NCI-H1694 treated with DMSO at 0.1 percent for 48 hours (cell line): ENCODE measurements around the gene GGNBP2.
A peak's percentile ranks its signal among the peaks of the same experiment; 100 is the strongest.
"Not testable (repeated sequence)": the region's sequence is repeated elsewhere in the genome, so short reads cannot be mapped to it uniquely, and the experiment has no call there.

Experiments
- DNase-seq: peaks from one replicate; lab custom pipeline; 2025; lab: John Stamatoyannopoulos, UW

Gene GGNBP2

GRCh38 chr17:36544307-36545076, at the start of gene GGNBP2:
Gene GGNBP2 (plus strand): TSS chr17:36544919. CDS start chr17:36545725, 806 bp downstream.
- peak; percentile 66 for DNase-seq

- DNase-seq = no peak
These were observed 49.6 kb upstream of the GGNBP2 start for GRCh38 chr17:36495076-36495578.

- DNase-seq = no peak
These were observed 48.5 kb upstream of the GGNBP2 start for GRCh38 chr17:36496018-36496789.

- no peak for DNase-seq
These were observed 46.6 kb upstream of the GGNBP2 start for GRCh38 chr17:36498155-36498554.

GRCh38 chr17:36498560-36499300, 46.0 kb upstream of the GGNBP2 start:
- no peak for DNase-seq

- DNase-seq = no peak
These were observed 43.9 kb upstream of the GGNBP2 start for GRCh38 chr17:36500745-36501225.

GRCh38 chr17:36501351-36501750, 43.4 kb upstream of the GGNBP2 start:
- no peak for DNase-seq

GRCh38 chr17:36501963-36502362, 42.8 kb upstream of the GGNBP2 start:
- no peak for DNase-seq

GRCh38 chr17:36503456-36504155, 41.1 kb upstream of the GGNBP2 start:
- no peak for DNase-seq

- DNase-seq = no peak
These were observed 40.6 kb upstream of the GGNBP2 start for GRCh38 chr17:36504156-36504545.

- no peak for DNase-seq
These were observed 39.5 kb upstream of the GGNBP2 start for GRCh38 chr17:36505171-36505570.

- DNase-seq = no peak
These were observed 38.4 kb upstream of the GGNBP2 start for GRCh38 chr17:36506249-36506826.

GRCh38 chr17:36506831-36507230, 37.9 kb upstream of the GGNBP2 start:
- no peak for DNase-seq

GRCh38 chr17:36507266-36507665, 37.5 kb upstream of the GGNBP2 start:
- DNase-seq = no peak

GRCh38 chr17:36508439-36508838, 36.3 kb upstream of the GGNBP2 start:
- DNase-seq = not testable (repeated sequence)

GRCh38 chr17:36509272-36509985, 35.3 kb upstream of the GGNBP2 start:
- DNase-seq = no peak

- DNase-seq = no peak
These were observed 34.1 kb upstream of the GGNBP2 start for GRCh38 chr17:36510636-36511035.

GRCh38 chr17:36511216-36511615, 33.5 kb upstream of the GGNBP2 start:
- no peak for DNase-seq

- DNase-seq = no peak
These were observed 32.1 kb upstream of the GGNBP2 start for GRCh38 chr17:36512641-36513040.

- no peak for DNase-seq
These were observed 29.9 kb upstream of the GGNBP2 start for GRCh38 chr17:36514856-36515255.

- no peak for DNase-seq
These were observed 28.9 kb upstream of the GGNBP2 start for GRCh38 chr17:36515837-36516236.
